ENCODE data around the gene GHRHR.

GHRHR gene

DNA sequence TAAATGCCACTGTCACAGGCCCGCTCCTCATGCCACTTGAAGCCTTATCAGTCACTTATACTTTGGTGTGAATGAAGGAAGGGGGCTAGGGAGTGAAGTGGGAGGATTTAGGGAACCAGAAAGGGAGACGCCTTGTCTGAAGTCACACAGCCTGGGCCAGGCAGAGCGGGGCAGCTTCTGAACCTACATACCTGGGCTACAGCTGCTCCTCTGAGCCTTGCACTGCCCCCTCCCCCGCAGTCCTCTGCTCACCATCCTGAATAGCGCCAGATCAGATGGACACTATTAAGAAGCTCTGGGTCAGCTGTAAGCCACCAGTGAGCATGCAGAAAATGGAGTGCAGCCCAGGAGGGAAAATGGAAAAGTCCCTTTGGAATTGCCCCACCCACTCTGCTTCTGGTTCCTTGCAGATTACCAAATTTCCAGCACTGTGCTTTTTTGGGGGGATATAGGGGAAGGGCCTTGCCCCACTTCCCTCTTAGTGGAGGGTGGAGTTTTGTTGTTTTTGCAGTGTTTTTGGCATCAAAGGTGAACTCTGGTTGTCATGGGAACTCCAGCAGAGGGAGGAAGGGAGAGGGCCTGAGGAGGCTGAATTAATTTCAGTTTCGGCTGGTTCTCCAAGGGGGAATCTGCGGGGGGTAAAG, 53.4 kb downstream of the GHRHR start:
- DNase-seq: no peak

DNA sequence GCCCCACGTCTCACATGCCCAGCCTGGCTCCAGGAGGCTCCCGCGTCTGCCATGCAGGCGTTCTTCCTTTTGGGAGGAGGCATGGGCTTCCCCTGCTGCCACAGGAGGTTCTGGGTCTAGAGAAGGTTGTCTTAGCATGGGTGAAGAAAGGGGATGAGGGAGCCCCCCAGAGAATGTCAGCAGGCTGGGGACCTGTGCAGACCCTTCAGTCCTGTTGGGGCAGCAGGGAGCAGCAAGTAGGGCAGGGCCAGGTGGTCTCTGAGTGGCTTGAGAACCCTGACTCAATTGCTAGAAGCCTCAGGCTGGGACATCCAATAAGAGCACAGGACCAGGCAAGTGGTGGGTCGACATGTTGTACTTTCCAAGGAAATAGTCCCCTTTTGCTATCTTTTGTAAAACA, 54.0 kb downstream of the GHRHR start:
- DNase-seq: no peak

DNA sequence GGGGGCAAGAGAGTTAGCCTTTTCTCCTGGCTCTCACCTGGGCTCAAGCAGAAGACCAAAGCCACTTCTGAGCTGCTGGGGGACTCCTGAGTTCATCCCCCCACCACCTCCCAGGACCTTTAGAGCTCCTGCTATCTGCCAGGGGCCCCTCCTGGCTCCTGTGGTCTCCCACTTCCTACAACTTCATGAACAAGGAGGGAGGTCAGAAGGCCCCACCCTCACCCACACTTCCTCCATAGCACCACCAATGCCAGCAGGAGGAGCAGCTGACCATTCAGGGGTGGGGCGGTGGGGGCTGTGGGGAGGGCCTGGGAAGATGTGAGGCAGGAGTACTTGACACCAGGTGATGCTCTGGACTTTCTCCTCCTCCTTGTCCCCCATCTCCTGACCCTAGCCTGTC, 55.8 kb downstream of the GHRHR start:
- DNase-seq: no peak

DNA sequence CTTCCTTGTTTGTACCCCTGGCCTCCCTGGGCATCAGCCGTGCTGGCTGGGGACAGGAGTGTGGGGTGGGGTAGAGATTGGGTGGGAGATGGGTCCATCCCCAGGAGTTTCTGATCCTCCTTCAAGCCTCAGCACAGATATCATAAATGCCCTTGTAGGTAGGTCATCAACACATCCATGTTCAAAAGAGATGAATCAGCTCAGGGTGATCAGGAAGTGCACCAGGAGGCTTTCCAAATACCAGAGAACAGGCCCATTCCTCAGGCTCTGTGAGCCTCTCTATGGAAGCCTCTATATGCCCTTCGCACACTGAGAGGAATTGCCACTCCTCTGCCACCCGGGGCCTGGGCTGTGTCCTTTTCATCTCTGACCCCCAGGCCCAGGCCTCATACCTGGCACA, 56.4 kb downstream of the GHRHR start:
- no peak for DNase-seq

DNA sequence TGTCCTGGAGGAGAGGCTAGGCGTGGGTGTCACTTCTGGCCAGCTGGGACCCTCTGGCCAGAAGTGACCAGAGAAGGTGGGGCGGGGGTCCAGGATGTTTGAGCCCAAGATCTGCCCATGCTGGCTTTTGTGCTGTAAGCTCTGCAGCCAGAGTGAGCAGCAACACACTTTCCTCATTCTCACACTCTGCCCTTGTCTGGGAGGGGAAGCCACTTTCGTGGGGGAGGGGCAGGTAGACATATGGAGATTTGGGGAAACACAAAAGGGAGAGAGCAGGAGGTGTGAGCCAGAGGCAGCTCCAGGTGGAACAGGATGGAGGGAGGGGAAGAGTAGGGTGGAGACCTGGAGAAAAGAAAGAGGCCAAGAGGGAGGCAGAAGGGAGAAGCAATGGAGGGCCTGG, 56.9 kb downstream of the GHRHR start:
- DNase-seq: no peak

DNA sequence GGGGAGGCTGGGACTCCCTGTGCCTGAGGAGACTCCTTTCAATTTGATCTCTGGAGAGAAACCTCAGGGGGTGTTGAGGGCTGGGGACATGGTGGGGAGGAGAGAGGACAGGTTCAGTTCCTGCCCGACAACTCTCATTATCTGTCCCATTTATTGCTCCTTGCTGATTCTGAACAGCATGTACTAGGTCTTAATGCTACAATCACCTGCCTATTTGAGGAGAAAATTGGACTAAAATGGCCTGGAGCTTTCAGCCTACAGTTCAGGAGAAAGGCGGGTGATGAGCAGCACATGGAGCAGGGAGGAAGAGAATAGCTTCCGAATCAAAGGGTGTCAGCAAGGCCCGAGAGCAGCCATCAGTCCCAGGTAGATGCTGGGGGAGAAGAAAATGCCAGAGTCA, 58.4 kb downstream of the GHRHR start:
- no peak for DNase-seq

DNA sequence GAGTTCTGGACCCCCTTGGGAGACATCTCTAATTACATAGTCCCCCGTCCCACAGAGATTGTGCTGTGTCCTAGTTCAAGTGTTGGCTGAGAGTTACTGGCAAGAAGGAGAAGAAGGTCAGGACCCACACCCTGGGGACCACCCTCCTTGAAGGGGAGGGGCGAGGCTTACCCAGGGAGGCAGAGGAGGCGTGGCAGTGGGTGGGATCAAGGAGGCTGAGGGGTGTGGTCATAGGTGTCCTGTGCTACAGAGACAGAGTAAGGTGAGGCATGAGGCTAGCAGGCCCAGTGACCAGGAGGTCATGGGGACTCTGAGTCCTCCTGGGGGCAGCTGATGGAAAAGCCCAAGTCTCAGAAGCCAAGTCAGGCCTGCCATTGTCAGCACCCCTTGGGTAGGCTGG, 59.0 kb downstream of the GHRHR start:
- DNase-seq: no peak

DNA sequence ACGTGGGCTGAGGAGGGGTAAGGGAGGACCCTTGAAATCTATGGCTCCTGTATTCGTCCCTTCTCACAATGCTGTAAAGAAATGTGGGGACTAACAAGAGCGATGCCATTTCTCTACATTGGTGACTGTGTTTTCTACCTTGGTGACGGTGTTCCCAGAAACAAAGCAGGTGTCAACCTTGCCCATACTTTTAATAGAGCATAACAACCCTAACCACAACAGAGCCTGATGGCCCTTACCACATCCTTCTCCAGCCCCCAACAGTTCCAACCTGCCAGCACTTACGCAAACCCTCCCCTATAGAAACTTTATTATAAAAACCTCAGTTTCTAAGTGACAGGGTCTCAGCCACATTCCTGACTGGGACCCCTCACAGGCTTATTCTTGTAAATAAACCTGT, 60.1 kb downstream of the GHRHR start:
- no peak for DNase-seq

DNA sequence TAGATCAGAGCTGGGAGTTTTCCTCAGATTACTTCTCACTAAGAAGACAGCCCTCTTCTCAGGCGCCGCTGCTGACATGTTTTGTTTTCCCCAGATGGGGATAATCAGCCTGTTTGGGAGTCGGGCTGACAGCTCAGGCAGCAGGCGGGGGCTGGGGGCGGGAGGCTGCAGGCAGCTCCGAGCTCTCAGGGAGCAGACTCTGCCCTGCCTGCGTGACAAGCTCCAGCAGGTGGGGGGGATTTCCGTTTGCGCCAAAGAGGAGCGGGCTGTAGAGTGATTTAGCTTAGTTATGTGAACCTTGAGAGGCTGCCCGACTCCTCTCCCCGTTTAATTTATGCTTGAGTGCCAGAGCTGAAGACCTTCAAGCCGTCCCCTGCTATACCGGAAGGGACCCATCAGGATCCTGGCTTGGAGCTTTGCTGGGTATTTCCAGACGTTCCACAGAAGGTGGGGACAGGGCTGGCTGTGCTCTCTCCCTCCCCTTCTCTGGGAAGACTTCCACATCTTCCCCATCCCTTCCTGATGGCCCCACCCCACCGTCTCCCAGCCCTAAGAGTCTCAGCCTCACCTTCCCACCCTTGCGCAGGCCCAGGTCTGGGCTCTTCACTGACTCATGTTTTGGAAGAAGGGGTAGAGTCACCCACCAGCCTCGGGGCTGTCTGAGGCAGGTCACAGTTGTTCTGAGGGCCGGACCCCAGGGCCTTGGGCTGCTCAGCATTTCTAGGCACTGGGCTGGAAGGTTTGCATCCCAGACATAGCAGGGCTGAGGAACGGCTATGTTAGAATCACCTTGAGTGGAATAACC, 63.6 kb downstream of the GHRHR start:
- DNase-seq: no peak

DNA sequence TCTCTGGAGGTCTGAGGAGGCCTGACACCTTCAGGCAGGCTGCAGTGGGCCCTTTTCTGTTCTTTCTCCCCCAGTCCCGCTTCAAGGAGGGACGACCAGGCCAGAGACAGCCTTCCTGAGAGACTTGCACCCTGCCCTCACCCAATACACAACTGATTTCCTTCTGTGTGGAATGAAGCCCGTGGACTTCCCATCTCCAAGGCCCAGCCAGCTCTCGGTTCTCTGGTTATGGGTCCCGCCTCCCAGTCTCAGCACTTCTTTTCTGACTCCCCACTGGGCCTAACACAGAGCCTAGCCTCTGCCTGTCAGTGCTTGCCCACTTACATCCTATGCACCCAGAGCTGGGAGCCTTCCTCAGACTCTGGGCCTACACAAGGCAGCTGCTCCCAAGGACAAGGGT, 64.3 kb downstream of the GHRHR start:
- no peak for DNase-seq

DNA sequence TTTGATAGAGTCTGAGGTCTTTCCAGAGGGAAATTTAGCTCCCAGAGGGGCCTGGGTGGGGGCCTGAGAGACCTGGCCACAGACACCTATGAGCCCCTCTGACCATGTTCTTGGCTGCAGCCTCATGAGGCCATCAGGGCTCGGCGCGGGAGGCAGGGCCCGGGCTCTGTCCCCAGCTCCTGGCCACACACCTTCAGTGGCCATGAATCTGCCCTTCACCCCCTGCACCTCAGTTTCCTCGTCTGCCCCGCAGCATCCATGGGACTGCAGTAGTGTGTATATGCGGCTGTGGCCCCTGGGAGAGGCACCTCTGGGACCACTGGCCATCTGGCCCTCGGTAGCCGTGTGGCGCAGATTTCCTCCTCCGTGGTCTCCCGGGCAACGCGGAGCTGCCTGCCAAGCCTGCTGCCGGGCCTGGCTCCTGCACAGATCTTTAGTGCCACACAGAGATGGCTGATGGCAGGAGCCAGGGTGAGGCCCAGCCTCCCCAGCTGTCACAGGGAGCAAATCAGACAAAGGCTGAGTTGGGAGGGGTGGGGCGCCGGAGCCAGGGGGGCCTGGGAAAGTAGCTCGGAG, 64.8 kb downstream of the GHRHR start:
- no peak for DNase-seq
